Ishikawa (cell line): ENCODE data around the gene POLR1B.

Experiments
- EP300 ChIP-seq: IDR thresholded peaks from 2 replicates; pipeline ENCODE4 v1.6.1; 2012; ENCODE audit warnings: borderline replicate concordance
- REST ChIP-seq: IDR thresholded peaks from 2 replicates; pipeline ENCODE4 v1.6.1; 2012; ENCODE audit warnings: low read depth, mild to moderate bottlenecking
- TAF1 ChIP-seq: IDR thresholded peaks from 2 replicates; pipeline ENCODE4 v1.6.1; 2012; ENCODE audit warnings: low read depth, mild to moderate bottlenecking
- YY1 ChIP-seq: IDR thresholded peaks from 2 replicates; pipeline ENCODE4 v1.6.1; 2012; ENCODE audit warnings: low read depth

DNA sequence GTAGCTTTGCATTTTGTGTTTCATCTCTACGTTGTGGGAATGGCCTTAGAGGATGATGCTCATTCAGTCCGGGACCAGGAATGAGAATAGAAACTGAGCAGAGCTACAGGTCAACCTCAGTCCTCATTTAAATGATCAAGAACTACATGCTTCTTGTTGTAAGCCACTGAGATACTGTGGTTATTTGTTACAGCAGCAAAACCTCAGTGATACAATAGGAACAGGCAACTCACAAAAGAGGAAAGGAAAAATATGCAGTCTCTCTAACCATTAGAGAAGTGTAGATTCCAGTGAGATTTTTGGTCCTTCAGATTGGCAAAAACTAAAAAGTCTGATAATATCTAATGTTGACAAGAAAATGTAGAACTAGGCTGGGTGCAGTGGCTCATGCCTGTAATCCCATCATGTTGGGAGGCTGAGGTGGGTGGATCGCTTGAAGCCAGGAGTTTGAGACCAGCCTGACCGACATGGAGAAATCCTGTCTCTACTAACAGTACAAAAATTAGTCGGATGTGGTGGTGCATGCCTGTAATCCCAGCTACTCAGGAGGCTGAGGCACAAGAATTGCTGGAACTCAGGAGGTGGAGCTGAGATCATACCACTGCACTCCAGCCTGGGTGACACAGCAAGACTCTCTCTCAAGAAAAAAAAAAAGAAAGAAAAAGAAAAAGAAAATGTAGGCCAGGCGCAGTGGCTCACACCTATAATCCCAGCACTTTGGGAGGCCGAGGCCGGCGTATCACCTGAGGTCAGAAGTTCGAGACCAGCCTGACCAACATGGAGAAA is 55.5 kb downstream of the POLR1B start:
- TF ChIP-seq REST = no peak
- TF ChIP-seq TAF1 = no peak
- no peak for TF ChIP-seq EP300
- no peak for TF ChIP-seq YY1
